Measurements from ENCODE around the gene UGT1A10. TPM values are rescaled to one million over a fixed set of nuclear protein-coding genes. Genes with fewer than 3 reads are reported as not detected.
A peak's percentile ranks its signal among the peaks of the same experiment; 100 is the strongest.

The UGT1A10 gene
- polyA plus RNA-seq, 6 donors from 2014 or later = not detected

DNA sequence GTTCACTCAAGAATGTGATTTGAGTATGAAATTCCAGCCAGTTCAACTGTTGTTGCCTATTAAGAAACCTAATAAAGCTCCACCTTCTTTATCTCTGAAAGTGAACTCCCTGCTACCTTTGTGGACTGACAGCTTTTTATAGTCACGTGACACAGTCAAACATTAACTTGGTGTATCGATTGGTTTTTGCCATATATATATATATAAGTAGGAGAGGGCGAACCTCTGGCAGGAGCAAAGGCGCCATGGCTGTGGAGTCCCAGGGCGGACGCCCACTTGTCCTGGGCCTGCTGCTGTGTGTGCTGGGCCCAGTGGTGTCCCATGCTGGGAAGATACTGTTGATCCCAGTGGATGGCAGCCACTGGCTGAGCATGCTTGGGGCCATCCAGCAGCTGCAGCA lies 123.8 kb downstream of the UGT1A10 start, which contains the start of gene UGT1A1:
Gene UGT1A1 (plus strand): TSS at position 228 of the 400 bp plus-strand sequence. CDS start 18 bp downstream, at position 246.
- H3K4me1 Mint-ChIP-seq = no peaks in the 10 kb centered on the region
- H3K9me3 Mint-ChIP-seq = peaks cover 0 to 4% (median 0%) of the 10 kb centered on the region in 7 donors
- H3K27me3 Mint-ChIP-seq = peaks cover 20 to 36% (median 25%) of the 10 kb centered on the region in 3 donors
- no peak for ATAC-seq (ENCODE audit: low read depth in 2 of 2)
- H3K27ac Mint-ChIP-seq = peak within 1 kb of the TSS in 1 of 6 donors; percentile 48
- peak within 1 kb of the TSS in 1 of 8 donors; percentile 60 for H3K4me3 Mint-ChIP-seq
- no peaks in the 10 kb centered on the region for H3K36me3 Mint-ChIP-seq
- DNase-seq = no peak

DNA sequence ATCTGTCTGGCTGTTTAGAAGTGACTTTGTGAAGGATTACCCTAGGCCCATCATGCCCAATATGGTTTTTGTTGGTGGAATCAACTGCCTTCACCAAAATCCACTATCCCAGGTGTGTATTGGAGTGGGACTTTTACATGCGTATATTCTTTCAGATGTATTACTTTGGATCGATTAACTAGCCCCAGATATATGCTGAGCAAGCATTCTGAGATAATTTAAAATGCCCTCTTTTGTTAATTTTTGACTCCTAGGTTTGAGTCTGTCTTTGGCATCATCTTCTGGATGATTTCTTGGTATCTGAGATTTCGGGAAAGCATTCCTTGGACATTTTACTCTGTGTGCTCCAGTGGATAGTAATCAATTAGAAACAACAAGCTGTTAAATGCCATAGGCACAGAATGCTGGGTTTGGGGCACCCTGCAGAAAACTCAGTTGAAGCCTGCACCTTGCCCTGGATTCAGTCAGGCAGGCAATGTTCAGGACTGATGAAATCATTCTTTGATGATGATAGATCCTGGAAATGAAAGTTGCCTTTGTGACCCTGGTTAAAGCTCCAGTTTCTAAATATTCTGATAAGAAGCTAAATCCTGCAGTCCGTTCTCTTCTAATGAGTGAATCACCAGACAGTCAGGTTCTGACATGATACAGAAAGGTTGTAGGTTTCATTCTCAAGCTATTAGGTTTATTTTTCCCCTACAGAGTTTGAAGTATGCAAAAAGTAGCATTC lies 125.0 kb downstream of the UGT1A10 start:
- ATAC-seq (ENCODE audit: low read depth in 2 of 2) (no peak), DNase-seq (no peak)
- H3K27me3 Mint-ChIP-seq = peaks cover 25 to 45% (median 36%) of the 10 kb centered on the region in 3 donors
- H3K9me3 Mint-ChIP-seq = peaks cover 0 to 4% (median 0%) of the 10 kb centered on the region in 7 donors
- no peaks in the 10 kb centered on the region for H3K4me1 Mint-ChIP-seq
- H3K27ac Mint-ChIP-seq = no peak overlapping the region
- no peak overlapping the region for H3K4me3 Mint-ChIP-seq
- no peaks in the 10 kb centered on the region for H3K36me3 Mint-ChIP-seq

DNA sequence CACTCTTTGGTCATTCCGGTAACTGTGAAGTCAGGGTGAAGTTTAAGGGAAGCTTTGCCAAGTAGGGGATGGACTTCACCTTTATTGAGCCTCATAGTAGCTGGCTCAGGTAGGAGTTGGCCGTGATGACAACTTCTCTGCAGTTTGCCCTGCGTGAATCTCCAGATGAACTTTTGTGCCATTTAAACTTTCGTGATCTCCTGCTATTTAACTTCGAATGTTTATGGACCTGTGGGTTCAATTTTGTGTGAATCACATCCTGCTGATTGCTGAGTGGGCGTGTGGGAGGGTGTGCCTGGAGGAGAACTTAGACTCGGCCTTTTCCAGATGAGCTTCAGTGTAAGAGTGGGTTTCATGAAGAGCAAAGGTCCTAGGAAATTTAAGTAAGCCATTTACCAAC lies 128.0 kb downstream of the UGT1A10 start:
- Mint-ChIP-seq H3K36me3 (no peaks in the 10 kb centered on the region), H3K27ac (no peak overlapping the region), H3K9me3 (peaks cover 0 to 2% (median 0%) of the 10 kb centered on the region in 7 donors), H3K27me3 (peaks cover 36 to 53% (median 46%) of the 10 kb centered on the region in 3 donors), H3K4me3 (no peak overlapping the region), H3K4me1 (no peaks in the 10 kb centered on the region)
- ATAC-seq (ENCODE audit: low read depth in 2 of 2) (no peak), DNase-seq (no peak)

DNA sequence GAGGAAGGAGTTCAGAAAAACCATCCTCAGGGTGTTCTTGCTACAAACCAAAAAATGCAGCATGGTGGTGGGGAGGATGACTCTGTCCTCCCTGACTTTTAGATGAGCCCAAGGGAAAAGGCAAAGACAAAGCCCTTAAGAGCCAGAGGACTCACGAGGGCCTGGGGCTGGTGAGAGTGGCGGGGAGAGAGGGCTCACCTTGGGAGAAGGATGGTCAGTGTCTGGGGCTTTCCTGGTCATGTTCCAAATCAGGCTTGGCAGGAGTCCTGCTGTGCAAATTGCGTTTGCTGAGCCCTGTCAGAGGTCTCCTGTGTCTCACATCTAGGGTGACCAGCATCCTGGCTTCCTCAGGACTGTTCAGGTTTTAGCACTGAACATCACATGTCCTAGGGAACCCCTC lies 128.5 kb downstream of the UGT1A10 start:
- Mint-ChIP-seq H3K9me3 (peaks cover 0 to 2% (median 0%) of the 10 kb centered on the region in 7 donors), H3K27me3 (peaks cover 38 to 56% (median 50%) of the 10 kb centered on the region in 3 donors), H3K27ac (no peak overlapping the region), H3K4me3 (no peak overlapping the region), H3K36me3 (no peaks in the 10 kb centered on the region), H3K4me1 (no peaks in the 10 kb centered on the region)
- ATAC-seq (ENCODE audit: low read depth in 2 of 2) (no peak), DNase-seq (no peak)

DNA sequence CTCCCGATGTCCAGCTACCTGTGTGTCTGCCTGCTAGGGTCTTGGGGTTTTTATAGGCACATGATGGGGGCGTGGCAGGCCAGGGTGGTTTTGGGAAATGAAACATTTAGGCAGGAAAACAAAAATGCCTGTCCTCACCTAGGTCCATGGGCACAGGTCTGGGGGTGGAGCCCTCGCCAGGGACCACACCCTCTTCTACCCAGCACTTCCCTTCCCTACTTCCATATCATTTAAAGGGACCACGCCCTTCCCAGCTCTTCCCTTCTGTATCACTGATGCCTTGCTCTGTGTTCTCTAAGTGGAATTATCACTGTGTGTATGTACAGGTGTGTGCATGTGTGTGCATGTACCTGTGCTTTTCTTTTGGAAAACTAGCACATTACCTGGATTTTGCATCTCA lies 130.2 kb downstream of the UGT1A10 start:
- peaks cover 0 to 2% (median 0%) of the 10 kb centered on the region in 7 donors for H3K9me3 Mint-ChIP-seq
- no peaks in the 10 kb centered on the region for H3K36me3 Mint-ChIP-seq
- no peak overlapping the region for H3K27ac Mint-ChIP-seq
- H3K4me1 Mint-ChIP-seq = no peaks in the 10 kb centered on the region
- H3K27me3 Mint-ChIP-seq = peaks cover 38 to 50% (median 49%) of the 10 kb centered on the region in 3 donors
- DNase-seq (no peak), ATAC-seq (ENCODE audit: low read depth in 2 of 2) (no peak)
- no peak overlapping the region for H3K4me3 Mint-ChIP-seq

DNA sequence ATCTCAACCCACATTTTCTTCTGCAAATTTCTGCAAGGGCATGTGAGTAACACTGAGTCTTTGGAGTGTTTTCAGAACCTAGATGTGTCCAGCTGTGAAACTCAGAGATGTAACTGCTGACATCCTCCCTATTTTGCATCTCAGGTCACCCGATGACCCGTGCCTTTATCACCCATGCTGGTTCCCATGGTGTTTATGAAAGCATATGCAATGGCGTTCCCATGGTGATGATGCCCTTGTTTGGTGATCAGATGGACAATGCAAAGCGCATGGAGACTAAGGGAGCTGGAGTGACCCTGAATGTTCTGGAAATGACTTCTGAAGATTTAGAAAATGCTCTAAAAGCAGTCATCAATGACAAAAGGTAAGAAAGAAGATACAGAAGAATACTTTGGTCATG lies 131.8 kb downstream of the UGT1A10 start:
- ATAC-seq (ENCODE audit: low read depth in 2 of 2) = no peak
- no peaks in the 10 kb centered on the region for H3K36me3 Mint-ChIP-seq
- no peak overlapping the region for H3K27ac Mint-ChIP-seq
- no peak overlapping the region for H3K4me3 Mint-ChIP-seq
- peaks cover 43 to 50% (median 50%) of the 10 kb centered on the region in 3 donors for H3K27me3 Mint-ChIP-seq
- no peaks in the 10 kb centered on the region for H3K4me1 Mint-ChIP-seq
- no peak for DNase-seq
- H3K9me3 Mint-ChIP-seq = peaks cover 0 to 2% (median 0%) of the 10 kb centered on the region in 7 donors

DNA sequence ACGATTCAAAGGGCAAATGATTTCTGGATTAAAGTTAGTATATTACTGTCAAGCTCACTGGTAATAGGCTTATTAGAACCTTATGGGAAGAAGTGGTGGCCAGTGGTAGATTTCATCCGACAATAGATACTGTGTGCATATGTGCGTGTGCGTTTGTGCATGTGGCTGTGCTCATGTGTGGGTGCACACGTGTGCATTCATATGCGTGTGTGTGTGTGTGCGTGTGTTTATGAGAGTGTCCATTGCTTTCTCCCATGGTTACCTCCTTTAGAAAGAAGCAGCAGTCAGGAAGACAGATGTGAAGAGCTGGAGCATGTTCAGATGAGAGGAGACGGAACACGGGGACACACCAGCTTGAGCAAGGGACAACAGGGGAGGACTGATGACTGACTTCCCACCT lies 133.0 kb downstream of the UGT1A10 start:
- Mint-ChIP-seq H3K27me3 (peaks cover 32 to 41% (median 38%) of the 10 kb centered on the region in 3 donors), H3K9me3 (peaks cover 0 to 2% (median 0%) of the 10 kb centered on the region in 7 donors), H3K4me1 (no peaks in the 10 kb centered on the region), H3K36me3 (no peaks in the 10 kb centered on the region), H3K4me3 (no peak overlapping the region), H3K27ac (no peak overlapping the region)
- no peak for DNase-seq
- ATAC-seq (ENCODE audit: low read depth in 2 of 2) = no peak

DNA sequence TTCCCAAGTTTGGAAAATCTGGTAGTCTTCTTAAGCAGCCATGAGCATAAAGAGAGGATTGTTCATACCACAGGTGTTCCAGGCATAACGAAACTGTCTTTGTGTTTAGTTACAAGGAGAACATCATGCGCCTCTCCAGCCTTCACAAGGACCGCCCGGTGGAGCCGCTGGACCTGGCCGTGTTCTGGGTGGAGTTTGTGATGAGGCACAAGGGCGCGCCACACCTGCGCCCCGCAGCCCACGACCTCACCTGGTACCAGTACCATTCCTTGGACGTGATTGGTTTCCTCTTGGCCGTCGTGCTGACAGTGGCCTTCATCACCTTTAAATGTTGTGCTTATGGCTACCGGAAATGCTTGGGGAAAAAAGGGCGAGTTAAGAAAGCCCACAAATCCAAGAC lies 135.9 kb downstream of the UGT1A10 start:
- no peak for DNase-seq
- Mint-ChIP-seq H3K4me3 (no peak overlapping the region), H3K27me3 (peaks cover 17 to 36% (median 31%) of the 10 kb centered on the region in 3 donors), H3K9me3 (peaks cover 7 to 21% (median 8%) of the 10 kb centered on the region in 7 donors), H3K36me3 (peaks cover 0 to 10% of the 10 kb centered on the region in 2 donors), H3K27ac (no peak overlapping the region), H3K4me1 (no peaks in the 10 kb centered on the region)
- no peak for ATAC-seq (ENCODE audit: low read depth in 2 of 2)

DNA sequence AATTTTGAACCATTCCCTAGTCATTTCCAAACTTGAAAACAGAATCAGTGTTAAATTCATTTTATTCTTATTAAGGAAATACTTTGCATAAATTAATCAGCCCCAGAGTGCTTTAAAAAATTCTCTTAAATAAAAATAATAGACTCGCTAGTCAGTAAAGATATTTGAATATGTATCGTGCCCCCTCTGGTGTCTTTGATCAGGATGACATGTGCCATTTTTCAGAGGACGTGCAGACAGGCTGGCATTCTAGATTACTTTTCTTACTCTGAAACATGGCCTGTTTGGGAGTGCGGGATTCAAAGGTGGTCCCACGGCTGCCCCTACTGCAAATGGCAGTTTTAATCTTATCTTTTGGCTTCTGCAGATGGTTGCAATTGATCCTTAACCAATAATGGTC lies 136.3 kb downstream of the UGT1A10 start:
- Mint-ChIP-seq H3K27ac (no peak overlapping the region), H3K36me3 (peaks cover 0 to 10% of the 10 kb centered on the region in 2 donors)
- ATAC-seq (ENCODE audit: low read depth in 2 of 2) = no peak

DNA sequence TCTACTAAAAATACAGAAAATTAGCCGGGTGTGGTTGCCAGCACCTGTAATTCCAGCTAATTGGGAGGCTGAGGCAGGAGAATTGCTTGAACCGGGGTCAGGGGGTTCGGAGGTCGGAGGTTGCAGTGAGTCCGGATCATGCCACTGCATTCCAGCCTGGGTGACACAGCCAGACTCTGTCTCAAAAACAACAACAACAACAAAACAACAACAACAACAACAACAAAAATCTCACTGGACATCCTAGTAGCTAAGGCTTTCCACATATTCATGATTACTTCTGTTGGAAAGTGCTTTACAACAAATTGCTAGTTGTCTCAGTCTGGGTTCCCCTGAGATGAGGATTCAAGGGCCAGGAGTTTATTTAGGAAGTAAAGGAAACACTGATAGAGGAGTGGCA lies 137.6 kb downstream of the UGT1A10 start:
- H3K27me3 Mint-ChIP-seq = peaks cover 16 to 46% (median 37%) of the 10 kb centered on the region in 3 donors
- H3K4me1 Mint-ChIP-seq = no peaks in the 10 kb centered on the region
- peaks cover 0 to 10% of the 10 kb centered on the region in 2 donors for H3K36me3 Mint-ChIP-seq
- no peak overlapping the region for H3K4me3 Mint-ChIP-seq
- ATAC-seq (ENCODE audit: low read depth in 2 of 2) (no peak), DNase-seq (no peak)
- peaks cover 7 to 24% (median 16%) of the 10 kb centered on the region in 7 donors for H3K9me3 Mint-ChIP-seq
- H3K27ac Mint-ChIP-seq = no peak overlapping the region

More for the DNA sequence above, 136.3 kb downstream of the UGT1A10 start:
- Mint-ChIP-seq H3K9me3 (peaks cover 7 to 22% (median 12%) of the 10 kb centered on the region in 7 donors), H3K4me1 (no peaks in the 10 kb centered on the region), H3K4me3 (no peak overlapping the region), H3K27me3 (peaks cover 15 to 38% (median 32%) of the 10 kb centered on the region in 3 donors)
- no peak for DNase-seq

DNA sequence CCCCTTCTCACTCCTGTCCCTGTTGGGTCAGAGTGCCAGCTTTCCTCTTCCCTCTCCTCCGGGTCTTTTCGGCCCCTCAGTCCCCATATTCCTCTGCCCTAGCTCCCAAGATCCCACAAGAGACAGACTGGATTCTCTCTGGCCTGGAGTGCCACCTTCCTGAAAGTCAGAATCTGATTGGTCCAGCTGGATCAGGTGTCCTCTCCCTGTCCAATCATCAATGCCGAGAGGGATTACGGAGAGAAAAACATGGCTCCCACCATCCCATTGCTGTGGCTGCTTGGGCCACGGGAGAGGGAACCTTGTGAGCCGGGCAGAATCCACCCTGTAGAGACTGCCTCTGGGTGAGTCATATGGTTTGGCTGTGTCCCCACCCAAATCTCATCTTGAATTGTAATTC lies 139.2 kb downstream of the UGT1A10 start:
- DNase-seq = no peak
- Mint-ChIP-seq H3K9me3 (peaks cover 8 to 24% (median 16%) of the 10 kb centered on the region in 7 donors), H3K4me3 (no peak overlapping the region), H3K27me3 (peaks cover 10 to 52% (median 43%) of the 10 kb centered on the region in 3 donors), H3K36me3 (peaks cover 0 to 10% of the 10 kb centered on the region in 2 donors), H3K27ac (no peak overlapping the region), H3K4me1 (no peaks in the 10 kb centered on the region)
- ATAC-seq (ENCODE audit: low read depth in 2 of 2) = no peak

DNA sequence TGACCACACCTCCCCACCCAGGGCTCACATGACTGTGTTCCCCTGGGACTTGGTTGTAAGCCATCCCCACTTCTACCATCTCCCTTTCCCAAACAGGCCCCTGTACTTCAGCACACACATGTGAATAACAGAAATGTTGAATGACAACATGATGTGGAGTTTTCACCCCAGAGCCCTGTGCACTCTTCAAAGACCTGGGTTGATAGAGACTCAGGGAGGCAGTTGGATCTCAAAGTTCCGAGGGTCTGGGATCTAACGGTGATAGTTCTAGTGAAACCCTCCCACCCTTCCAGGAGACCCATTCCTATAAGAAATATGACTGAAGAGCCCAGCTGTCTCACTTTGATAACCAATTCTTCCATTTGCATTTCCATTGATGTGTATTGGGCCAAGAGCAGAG lies 141.8 kb downstream of the UGT1A10 start, which contains the start of gene MROH2A:
Gene MROH2A (plus strand): TSS at position 301 of the 400 bp plus-strand sequence. CDS start 1,029 bp downstream, outside the sequence.
- Mint-ChIP-seq H3K36me3 (peaks cover 0 to 10% of the 10 kb centered on the region in 2 donors), H3K27me3 (peaks cover 14 to 54% (median 50%) of the 10 kb centered on the region in 3 donors), H3K27ac (peak within 1 kb of the TSS in 1 of 6 donors; percentile 10), H3K4me3 (no peak within 1 kb of the TSS), H3K9me3 (peaks cover 8 to 28% (median 20%) of the 10 kb centered on the region in 7 donors), H3K4me1 (no peaks in the 10 kb centered on the region)
- ATAC-seq (ENCODE audit: low read depth in 2 of 2) (no peak), DNase-seq (no peak)

DNA sequence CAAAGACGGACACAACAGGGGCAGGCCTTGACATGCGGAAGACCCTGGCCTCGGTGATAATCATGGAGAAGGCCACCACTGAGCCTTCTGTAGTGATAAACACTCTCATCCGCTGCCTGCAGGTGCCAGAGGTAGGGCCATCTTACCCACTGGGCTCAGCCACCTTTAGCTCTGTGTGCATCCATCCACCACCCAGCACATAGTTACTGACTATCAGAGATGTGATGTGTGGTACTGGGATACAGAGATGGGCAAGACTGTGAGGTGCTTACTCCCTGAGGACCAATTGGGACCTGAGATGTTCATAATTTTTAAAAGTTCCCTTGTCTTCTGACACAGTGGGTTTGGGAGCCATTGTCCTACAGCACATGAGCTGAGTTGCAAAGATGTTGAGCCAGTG lies 143.5 kb downstream of the UGT1A10 start:
- peaks cover 17 to 63% (median 58%) of the 10 kb centered on the region in 3 donors for H3K27me3 Mint-ChIP-seq
- H3K27ac Mint-ChIP-seq = peak overlapping the region in 1 of 6 donors; percentile 39
- H3K36me3 Mint-ChIP-seq = peaks cover 0 to 10% of the 10 kb centered on the region in 2 donors

DNA sequence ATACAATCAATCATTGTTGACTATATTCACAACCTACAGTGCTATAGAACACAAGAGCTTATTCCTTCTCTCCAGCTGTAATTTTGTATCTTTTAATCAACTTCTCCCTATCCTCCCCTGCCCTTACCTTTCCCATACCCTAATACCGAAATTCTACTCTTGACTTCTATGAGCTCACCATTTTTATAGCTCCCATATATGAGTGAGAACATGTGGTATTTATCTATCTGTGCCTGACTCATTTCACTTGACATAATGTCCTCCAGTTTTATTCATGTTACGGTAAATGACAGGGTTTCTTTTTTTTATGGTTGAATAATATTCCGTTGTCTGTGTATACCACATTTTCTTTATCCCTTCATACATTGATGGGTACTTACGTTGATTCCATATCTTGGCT lies 144.5 kb downstream of the UGT1A10 start:
- no peaks in the 10 kb centered on the region for H3K4me1 Mint-ChIP-seq
- H3K27ac Mint-ChIP-seq = no peak overlapping the region
- peaks cover 21 to 59% (median 48%) of the 10 kb centered on the region in 3 donors for H3K27me3 Mint-ChIP-seq
- ATAC-seq (ENCODE audit: low read depth in 2 of 2) (no peak), DNase-seq (no peak)
- H3K9me3 Mint-ChIP-seq = peaks cover 1 to 23% (median 17%) of the 10 kb centered on the region in 7 donors
- H3K4me3 Mint-ChIP-seq = no peak overlapping the region
- peaks cover 0 to 1% of the 10 kb centered on the region in 2 donors for H3K36me3 Mint-ChIP-seq

More for the DNA sequence above, 143.5 kb downstream of the UGT1A10 start:
- ATAC-seq (ENCODE audit: low read depth in 2 of 2) = no peak
- H3K4me3 Mint-ChIP-seq = no peak overlapping the region
- H3K9me3 Mint-ChIP-seq = peaks cover 8 to 28% (median 20%) of the 10 kb centered on the region in 7 donors
- no peaks in the 10 kb centered on the region for H3K4me1 Mint-ChIP-seq
- DNase-seq = no peak

Measured in naive B cell (primary cell).